HG03196 (cell line): ENCODE data around the gene SKOR2.

Experiments used
- ATAC-seq: cut with Tn5 transposase; IDR thresholded peaks from one replicate; pipeline ENCODE4 v1.9.1; 2021; ENCODE audit not compliant: unreplicated experiment

Gene SKOR2

DNA sequence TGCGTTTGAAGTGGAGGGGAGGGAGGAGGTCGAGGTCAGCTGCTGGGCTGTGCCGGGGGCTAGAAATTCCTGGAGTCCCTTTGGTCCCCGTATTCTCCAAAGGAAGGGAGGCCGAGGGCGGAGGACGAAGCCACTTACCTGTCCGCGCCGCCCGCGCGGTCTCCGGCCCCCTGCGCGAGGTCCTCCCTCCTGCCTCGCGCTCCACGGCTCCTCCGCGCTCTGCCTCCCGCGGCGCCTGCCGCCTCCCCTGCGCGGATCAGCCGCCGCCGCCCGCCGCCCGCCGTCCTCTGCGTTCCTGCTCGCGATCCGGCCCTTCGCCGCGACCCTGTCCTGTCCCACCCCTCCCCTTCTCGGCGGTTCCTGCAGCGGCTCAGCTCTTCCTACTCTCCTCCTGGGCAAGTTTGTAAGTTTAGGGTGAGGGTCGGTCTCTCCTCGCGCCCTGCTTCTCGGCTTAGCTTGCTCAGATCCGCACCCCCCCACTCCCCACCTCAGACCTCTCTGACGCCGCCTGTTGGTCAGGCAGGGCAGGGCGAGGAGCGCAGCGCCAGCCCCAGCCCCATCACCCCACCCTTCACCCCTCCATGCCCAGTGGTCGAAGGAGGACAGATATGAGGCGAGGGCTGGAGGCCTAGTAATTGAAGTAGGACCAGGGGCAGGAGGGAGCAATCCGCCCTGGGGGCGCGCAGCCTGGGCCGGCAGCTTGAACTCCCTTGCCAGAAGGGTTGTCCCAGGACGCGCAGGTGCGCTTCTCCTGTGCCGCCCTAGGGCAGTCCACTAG is 9.7 kb upstream of the SKOR2 start:
- ATAC-seq: no peak

DNA sequence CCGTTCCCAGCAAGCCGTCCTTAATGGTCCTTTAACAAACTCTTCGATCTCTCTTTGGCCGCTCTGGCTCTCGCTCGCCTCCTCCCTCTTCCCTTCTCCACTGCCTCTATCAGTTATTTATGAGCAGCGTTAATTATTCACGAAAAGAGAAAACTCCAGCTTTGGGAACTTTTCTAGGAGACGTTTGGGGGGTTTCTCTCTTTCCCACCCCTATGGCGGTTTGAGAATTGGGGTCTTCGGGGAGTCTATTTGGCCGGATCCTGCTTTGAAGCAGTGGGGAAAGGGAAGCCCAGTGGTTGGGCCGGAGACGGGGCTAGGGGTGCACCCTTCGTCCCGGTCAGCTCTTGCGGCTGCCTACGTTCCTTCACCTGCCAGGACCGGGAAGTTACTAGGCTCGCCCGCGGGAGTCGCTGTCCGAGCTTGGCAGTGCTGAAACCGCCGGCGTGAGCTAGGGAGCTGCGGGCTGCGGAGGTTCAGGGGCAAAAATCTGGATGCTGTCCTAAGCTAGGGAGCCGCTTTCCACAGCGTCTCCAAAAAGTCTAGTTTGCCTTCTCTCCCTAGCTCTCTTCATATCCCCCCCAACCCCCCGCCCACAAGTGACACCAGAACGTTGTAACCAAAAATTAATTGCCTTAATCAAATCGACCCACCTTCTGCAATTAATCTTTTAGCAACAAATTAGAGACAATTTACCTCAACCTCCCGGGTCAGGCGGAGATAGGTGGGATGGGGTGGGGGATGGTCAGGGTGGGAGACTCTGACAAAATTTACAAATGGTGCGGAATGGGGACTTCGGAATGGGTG is 8.9 kb upstream of the SKOR2 start:
- ATAC-seq: no peak

- ATAC-seq: no peak
Measured at GRCh38 chr18:47254341-47254939, 3.0 kb upstream of the SKOR2 start.

GRCh38 chr18:47253101-47253654 is 1.7 kb upstream of the SKOR2 start:
- ATAC-seq: no peak

- no peak for ATAC-seq
Measured at GRCh38 chr18:47250391-47251046, 941 bp downstream of the SKOR2 start.

DNA sequence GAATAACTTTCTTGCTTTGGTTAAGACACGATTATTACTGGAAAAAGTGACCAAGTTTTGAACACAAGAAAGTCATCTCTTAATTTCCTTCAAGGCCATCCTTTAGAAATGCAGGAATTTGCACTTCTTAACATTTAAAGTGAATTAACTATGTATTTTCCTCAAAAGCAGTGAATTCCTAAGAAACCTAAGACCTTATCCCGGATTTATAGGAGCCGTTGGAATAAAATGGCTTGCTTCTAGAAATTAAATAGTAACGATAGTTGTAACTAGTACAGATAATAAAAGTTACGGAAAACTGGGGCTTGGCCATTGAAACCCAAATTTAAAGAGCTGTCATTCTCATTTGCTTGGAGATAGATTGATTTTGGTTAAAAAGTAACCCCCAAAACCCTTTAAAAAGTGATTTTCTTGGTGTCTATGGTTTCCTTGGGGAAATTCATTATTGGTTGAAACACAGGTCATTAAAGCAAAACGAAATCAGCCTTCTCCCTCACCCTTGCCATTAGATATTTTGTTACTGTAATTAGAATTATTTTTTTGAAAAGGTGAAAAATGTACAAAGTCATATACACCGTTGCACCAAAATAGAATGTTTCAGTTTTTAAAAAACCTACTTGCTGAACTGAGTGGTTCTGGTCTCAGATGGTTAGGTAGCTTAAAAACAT is 2.0 kb downstream of the SKOR2 start:
- no peak for ATAC-seq

DNA sequence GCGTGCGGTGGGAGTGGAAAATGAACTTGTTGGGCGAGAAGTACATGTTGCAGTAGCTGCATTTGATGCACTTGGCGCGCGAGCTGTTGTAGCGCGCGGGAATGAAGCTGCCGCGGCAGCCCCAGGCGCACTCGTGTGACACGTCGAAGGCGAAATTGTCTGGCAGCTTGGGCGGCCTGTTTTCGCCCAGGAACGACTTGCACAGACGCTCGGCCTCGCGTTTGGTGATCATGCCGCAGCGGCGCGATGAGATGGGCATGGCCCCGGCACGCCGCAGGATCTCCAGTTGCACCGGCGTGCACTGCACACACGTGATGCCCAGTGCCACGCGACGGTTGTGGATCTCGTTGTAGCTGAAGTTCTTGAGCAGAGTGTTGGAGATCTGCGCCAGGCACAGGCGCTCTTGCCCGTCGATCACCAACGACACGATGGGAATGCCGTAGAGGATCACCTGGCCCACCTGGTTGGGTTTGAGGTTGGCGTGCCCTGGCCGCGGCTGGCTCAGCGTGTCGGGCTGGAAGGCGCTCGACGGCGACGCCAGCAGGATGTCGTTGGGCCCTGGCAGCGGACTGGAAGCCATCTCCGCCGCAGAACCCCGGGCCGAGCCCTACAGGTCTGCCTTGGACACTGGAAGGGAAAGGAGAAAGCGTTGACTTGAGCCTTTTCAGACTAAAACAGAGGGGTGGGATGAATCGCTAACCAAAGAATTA is 2.7 kb downstream of the SKOR2 start:
- ATAC-seq: no peak

GRCh38 chr18:47248115-47248603 is 3.3 kb downstream of the SKOR2 start:
- ATAC-seq: no peak

DNA sequence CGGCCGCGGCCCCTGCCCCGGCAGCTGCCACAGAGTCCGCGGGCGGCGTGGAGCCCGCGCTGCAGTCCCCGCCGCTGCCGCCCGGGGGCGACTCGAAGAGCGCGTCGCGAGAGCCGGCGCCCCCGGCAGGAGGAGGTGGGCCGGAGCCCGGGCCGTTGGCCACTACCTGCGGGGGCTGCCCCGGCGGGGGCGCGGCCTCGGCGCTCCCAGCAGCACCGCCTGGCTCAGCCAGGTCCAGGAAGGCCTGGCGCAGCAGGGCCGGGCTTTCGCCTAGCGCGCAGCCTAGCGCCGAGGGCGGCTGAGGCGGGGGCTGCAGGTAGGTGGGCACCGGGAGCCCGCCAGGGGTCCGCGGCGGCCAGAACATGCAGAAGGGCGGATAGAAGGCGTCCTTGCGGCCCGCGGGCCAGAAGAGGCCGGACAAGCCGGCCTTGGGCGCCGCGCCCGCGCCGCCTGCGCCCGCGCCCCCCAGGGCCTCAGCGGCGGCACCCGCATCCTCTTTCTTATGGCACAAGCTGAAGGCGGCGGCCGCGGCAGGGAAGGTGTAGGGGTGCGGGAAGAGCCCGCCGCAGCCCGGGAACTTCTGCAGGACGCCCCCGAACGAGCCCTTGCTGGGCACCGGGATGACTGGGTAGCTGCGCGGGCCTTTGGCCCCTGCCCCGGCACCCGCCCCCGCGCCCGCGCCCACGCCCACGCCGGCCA is 3.9 kb downstream of the SKOR2 start:
- no peak for ATAC-seq

- ATAC-seq: no peak
Measured at GRCh38 chr18:47247036-47247415, 4.4 kb downstream of the SKOR2 start.

GRCh38 chr18:47246027-47246971 is 5.2 kb downstream of the SKOR2 start:
- ATAC-seq: no peak

- ATAC-seq: no peak
Measured at GRCh38 chr18:47244086-47244485, 7.4 kb downstream of the SKOR2 start.

GRCh38 chr18:47235096-47235495 is 16.4 kb downstream of the SKOR2 start:
- no peak for ATAC-seq

- ATAC-seq: no peak
Measured at GRCh38 chr18:47226660-47227059, 24.8 kb downstream of the SKOR2 start.

DNA sequence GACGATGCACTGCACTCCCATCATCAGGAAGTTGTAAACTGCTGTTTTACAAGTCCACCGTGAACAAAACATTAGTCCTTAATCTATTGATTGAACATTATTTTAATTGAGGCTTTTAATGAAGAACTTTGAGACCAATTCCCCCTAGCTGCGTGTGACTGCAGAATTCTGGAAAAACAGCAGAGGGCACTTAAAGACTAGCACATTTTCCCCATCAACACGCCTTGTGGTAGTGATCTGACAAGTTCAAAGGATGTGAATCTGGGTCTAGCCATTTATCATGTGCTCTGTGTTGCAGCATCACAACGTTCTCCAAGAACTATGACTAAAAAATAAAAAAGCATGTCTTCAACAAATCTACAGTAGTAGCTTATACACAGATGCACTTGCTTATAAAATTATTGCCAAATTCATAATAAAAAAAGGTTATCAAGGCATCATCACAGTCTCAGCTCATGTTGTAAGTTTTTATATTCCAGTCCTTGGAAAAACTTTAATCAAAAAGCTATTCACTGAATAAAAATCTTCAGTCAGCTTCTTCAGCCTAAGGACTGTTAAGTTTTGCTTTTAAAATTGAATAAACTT is 35.8 kb downstream of the SKOR2 start:
- ATAC-seq: no peak

- no peak for ATAC-seq
Measured at GRCh38 chr18:47209171-47209570, 42.3 kb downstream of the SKOR2 start.

GRCh38 chr18:47206945-47207637 is 44.4 kb downstream of the SKOR2 start:
- ATAC-seq: no peak
